Gastrocnemius medialis (tissue), 4 donors: Measurements from ENCODE around the gene PRMT1.
"Not testable (repeated sequence)": the region's sequence is repeated elsewhere in the genome, so short reads cannot be mapped to it uniquely, and the experiment has no call there.

Experiments used
- CTCF ChIP-seq, 5 experiments: fragments of 450-650 bp in 3 of 5; fragments of 200-600 bp in 2 of 5; sonication (generic) in 2 of 5; IDR thresholded peaks in 4 of 5; conservative IDR thresholded peaks in 1 of 5; 1 replicate in 4 of 5; 2 replicates in 1 of 5; pipeline ENCODE4 v1.5.1; 2016 to 2019; ENCODE audit warnings: antibody characterized with exemption in 5 of 5, mild to moderate bottlenecking in 3 of 5, moderate library complexity in 3 of 5
- POLR2A ChIP-seq, 2 donors: fragments of 450-650 bp; IDR thresholded peaks; one replicate each; pipeline ENCODE4 v1.6.1; 2017; ENCODE audit warnings: antibody characterized with exemption in 2 of 2, mild to moderate bottlenecking in 2 of 2, moderate library complexity in 2 of 2

DNA sequence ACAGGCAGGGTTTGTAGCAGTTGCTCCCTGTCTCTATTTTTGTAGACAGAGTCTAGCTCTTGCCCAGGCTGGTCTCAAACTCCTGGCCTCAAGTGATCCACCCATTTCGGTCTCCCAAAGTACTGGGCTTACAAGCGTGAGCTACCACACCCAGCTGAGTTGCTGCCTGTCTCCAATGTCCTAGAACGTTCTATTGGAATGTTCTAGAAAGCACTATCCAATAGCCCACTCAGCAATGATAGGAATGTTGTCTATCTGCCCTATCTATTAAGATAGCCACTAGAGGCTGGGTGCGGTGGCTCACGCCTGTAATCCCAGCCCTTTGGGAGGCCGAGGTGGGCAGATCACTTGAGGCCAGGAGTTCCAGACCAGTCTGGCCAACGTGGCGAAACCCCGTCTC is 43.8 kb upstream of the PRMT1 start:
- not testable (repeated sequence) for TF ChIP-seq CTCF (IDR thresholded peaks at IDR 0.05 in 4 of 5, conservative IDR thresholded peaks at IDR 0.05 in 1 of 5); POLR2A (IDR thresholded peaks at IDR 0.05)
